Measurements from ENCODE around the gene CMTM6. TPM values are rescaled to one million over a fixed set of nuclear protein-coding genes. Genes with fewer than 3 reads are reported as not detected.

CMTM6 gene
- total RNA-seq, 1 experiment from 2014 or later, result 36.8 TPM

DNA sequence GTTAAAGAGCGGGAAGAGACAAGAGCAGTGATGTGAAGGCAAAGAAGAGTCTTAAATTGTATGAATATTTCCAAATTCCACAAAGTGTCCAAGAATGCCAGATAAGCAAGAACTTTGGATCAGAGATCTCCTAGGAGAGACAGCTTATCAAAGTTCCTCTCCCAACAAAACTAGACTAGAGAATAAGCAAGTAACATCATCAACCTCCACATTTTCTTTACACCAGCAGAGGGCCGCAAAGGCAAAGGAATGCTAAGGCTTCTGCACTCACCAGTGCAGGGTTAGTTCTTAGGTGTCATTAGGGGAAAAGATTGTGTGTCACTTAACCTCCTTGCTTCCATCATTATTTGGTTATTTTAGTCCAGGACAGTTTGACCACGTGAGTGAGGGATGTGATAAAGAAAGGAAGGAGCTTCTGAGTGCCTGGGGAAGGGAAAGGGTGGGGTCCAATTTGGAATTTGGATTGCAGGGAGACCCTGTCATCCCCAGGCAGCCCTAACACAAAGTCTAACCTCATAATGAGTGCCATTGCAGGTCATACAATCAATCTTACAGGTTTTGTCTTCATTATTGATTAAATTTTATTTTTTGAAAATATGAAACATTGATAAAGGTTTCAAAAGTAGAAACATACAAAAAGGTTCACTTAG lies 7.5 kb upstream of the CMTM6 start:
- Histone ChIP-seq H3K4me3 (no peak overlapping the region), H3K27me3 (no peaks in the 10 kb centered on the region), H3K27ac (no peak overlapping the region), H3K9me3 (replicated peaks) (no peaks in the 10 kb centered on the region), H3K36me3 (no peaks in the 10 kb centered on the region), H3K4me1 (no peaks in the 10 kb centered on the region)
- DNase-seq, result peak; percentile 38 to 68

DNA sequence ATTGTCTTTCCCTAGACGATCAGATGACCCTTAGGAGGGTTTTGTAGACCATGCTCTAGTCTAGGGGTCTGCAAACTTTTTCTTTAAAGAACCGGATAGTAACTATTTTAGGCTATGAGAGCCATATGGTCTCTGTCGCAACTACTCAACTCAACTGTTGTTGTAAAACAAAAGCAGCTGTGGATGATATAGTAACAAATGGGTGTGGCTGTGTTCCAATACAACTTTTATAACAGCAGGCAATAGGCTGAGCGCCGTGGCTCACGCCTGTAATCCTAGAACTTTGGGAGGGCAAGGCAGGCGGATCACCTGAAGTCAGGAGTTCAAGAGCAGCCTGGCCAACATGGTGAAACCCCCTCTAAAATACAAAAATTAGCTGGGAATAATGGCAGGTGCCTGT lies 6.1 kb upstream of the CMTM6 start:
- no peak for DNase-seq
- H3K9me3 ChIP-seq (replicated peaks), result no peaks in the 10 kb centered on the region
- H3K4me3 ChIP-seq, result no peak overlapping the region
- no peaks in the 10 kb centered on the region for H3K36me3 ChIP-seq
- no peaks in the 10 kb centered on the region for H3K4me1 ChIP-seq
- H3K27me3 ChIP-seq, result no peaks in the 10 kb centered on the region
- H3K27ac ChIP-seq, result no peak overlapping the region

- no peak for DNase-seq
- Histone ChIP-seq H3K27ac (no peak overlapping the region), H3K4me3 (no peak overlapping the region), H3K36me3 (no peaks in the 10 kb centered on the region), H3K27me3 (no peaks in the 10 kb centered on the region), H3K4me1 (no peaks in the 10 kb centered on the region), H3K9me3 (replicated peaks) (no peaks in the 10 kb centered on the region)
Observed at GRCh38 chr3:32506466-32506865, 3.8 kb upstream of the CMTM6 start.

GRCh38 chr3:32502946-32503286 lies 264 bp upstream of the CMTM6 start:
- no peaks in the 10 kb centered on the region for H3K27me3 ChIP-seq
- peak overlapping the region; percentile 92 for H3K4me3 ChIP-seq
- DNase-seq, result no peak
- no peaks in the 10 kb centered on the region for H3K4me1 ChIP-seq
- no peaks in the 10 kb centered on the region for H3K9me3 ChIP-seq (replicated peaks)
- H3K27ac ChIP-seq, result no peak overlapping the region
- H3K36me3 ChIP-seq, result no peaks in the 10 kb centered on the region

DNA sequence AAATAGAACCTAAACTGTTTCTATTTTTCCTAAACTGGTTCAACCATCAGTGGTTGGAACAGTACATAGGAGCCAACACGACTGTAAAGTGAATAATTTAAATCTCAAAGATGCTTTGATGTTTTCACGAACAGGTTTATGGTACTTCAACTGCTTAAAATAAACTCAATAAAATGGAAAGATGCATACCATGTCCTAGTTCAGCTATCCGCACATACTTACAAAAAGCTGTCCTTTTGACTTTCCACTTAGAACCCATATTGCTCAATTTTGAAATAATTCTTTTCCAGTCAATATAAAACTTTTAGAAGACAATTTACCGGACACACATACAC lies 902 bp downstream of the CMTM6 start:
- H3K4me3 ChIP-seq, result peak overlapping the region; percentile 92
- H3K36me3 ChIP-seq, result no peaks in the 10 kb centered on the region
- no peaks in the 10 kb centered on the region for H3K4me1 ChIP-seq
- no peaks in the 10 kb centered on the region for H3K27me3 ChIP-seq
- DNase-seq, result no peak
- no peaks in the 10 kb centered on the region for H3K9me3 ChIP-seq (replicated peaks)
- peak overlapping the region; percentile 79 for H3K27ac ChIP-seq

GRCh38 chr3:32500880-32501782 lies 1.5 kb downstream of the CMTM6 start:
- H3K27ac ChIP-seq, result no peak overlapping the region
- H3K9me3 ChIP-seq (replicated peaks), result no peaks in the 10 kb centered on the region
- no peaks in the 10 kb centered on the region for H3K27me3 ChIP-seq
- no peak for DNase-seq
- peak overlapping the region; percentile 92 for H3K4me3 ChIP-seq
- no peaks in the 10 kb centered on the region for H3K4me1 ChIP-seq
- H3K36me3 ChIP-seq, result no peaks in the 10 kb centered on the region

DNA sequence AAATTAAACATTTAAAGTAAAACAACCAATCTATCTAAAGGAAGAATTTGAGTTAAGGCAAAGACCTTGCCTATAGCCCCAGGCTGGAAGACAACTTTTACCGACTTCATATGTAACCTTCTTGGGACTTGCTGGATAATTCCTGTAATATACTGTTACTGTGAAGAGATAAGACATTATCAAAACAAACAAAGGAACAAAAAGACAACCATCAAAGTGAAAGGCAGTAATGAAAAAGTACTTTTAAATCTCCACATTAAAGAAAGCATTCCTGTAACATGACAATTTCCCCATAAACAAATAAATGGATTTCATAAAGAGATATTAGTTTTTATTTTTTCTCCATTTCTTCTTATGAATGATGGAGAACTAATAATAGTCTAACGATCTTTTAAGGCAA lies 2.4 kb downstream of the CMTM6 start:
- H3K27me3 ChIP-seq, result no peaks in the 10 kb centered on the region
- no peak overlapping the region for H3K4me3 ChIP-seq
- no peak overlapping the region for H3K27ac ChIP-seq
- no peaks in the 10 kb centered on the region for H3K4me1 ChIP-seq
- no peaks in the 10 kb centered on the region for H3K9me3 ChIP-seq (replicated peaks)
- DNase-seq, result no peak
- no peaks in the 10 kb centered on the region for H3K36me3 ChIP-seq

DNA sequence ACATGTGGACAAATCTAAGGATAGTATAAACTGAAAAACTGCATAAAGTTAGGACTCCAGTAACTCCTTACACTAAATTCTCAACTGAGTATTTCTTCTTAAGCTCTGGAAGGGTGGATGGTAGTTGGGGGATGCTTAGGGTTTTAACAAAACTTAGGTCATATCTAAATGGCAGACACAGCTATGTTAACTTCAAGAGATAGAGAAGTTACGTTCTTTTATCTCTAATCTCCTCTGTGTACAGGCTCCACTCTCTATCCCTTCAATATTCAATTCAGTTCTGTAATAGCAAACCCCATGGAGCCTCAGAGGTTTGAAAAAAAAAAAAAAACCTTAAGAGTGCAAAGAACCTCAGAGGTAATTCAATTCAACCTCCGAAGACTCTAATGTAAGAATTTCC lies 3.1 kb downstream of the CMTM6 start:
- H3K36me3 ChIP-seq, result no peaks in the 10 kb centered on the region
- no peak overlapping the region for H3K4me3 ChIP-seq
- H3K9me3 ChIP-seq (replicated peaks), result no peaks in the 10 kb centered on the region
- no peaks in the 10 kb centered on the region for H3K27me3 ChIP-seq
- no peak for DNase-seq
- no peak overlapping the region for H3K27ac ChIP-seq
- H3K4me1 ChIP-seq, result no peaks in the 10 kb centered on the region

GRCh38 chr3:32498992-32499391 lies 3.7 kb downstream of the CMTM6 start:
- no peaks in the 10 kb centered on the region for H3K9me3 ChIP-seq (replicated peaks)
- no peak overlapping the region for H3K4me3 ChIP-seq
- no peak overlapping the region for H3K27ac ChIP-seq
- no peaks in the 10 kb centered on the region for H3K27me3 ChIP-seq
- H3K36me3 ChIP-seq, result no peaks in the 10 kb centered on the region
- DNase-seq, result no peak
- H3K4me1 ChIP-seq, result no peaks in the 10 kb centered on the region

DNA sequence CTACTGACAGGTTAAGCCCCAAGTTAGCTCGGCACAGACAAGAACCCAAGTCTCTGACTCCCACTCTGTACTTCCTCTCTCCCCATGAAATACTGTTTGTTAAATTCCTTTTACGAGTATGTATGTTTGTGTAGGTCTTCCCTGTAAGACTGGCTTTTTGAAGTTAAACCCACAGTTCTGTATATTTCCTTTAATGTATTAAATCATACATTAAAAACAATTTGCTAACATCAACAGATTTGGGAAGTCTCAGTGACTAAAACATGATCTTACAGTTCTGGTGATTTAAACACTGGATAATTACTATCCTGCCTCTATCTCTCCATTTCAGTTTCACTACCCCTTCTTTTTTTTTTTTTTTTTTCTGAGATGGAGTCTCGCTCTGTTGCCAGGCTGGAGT lies 4.4 kb downstream of the CMTM6 start:
- no peaks in the 10 kb centered on the region for H3K9me3 ChIP-seq (replicated peaks)
- H3K4me1 ChIP-seq, result no peaks in the 10 kb centered on the region
- no peak overlapping the region for H3K27ac ChIP-seq
- DNase-seq, result no peak
- H3K36me3 ChIP-seq, result no peaks in the 10 kb centered on the region
- H3K4me3 ChIP-seq, result no peak overlapping the region
- H3K27me3 ChIP-seq, result no peaks in the 10 kb centered on the region

DNA sequence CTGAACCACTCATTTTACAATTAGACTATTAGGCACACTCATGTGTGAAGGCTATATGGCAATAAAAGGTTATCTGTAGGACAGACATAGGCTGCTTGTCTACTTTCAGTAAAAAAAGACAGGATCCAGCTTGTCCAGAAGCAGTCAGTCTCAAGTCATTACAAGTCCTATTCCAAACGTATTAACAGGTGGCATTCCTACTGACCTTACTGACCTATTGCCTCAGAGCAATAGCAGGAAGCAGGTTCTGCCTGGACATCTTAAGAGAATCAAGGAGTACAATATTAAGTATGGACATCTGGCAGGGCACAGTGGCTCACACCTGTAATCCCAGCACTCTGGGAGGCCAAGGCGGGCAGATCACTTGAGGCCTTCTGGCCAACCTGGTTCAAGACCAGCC lies 7.0 kb downstream of the CMTM6 start:
- DNase-seq, result no peak
- H3K9me3 ChIP-seq (replicated peaks), result no peaks in the 10 kb centered on the region
- H3K4me1 ChIP-seq, result no peaks in the 10 kb centered on the region
- H3K36me3 ChIP-seq, result no peaks in the 10 kb centered on the region
- no peak overlapping the region for H3K27ac ChIP-seq
- H3K4me3 ChIP-seq, result no peak overlapping the region
- H3K27me3 ChIP-seq, result no peaks in the 10 kb centered on the region

- Histone ChIP-seq H3K9me3 (replicated peaks) (no peaks in the 10 kb centered on the region), H3K27me3 (no peaks in the 10 kb centered on the region), H3K4me1 (no peaks in the 10 kb centered on the region), H3K36me3 (no peaks in the 10 kb centered on the region), H3K27ac (no peak overlapping the region), H3K4me3 (no peak overlapping the region)
- DNase-seq, result no peak
Observed at GRCh38 chr3:32495085-32495484, 7.6 kb downstream of the CMTM6 start.

DNA sequence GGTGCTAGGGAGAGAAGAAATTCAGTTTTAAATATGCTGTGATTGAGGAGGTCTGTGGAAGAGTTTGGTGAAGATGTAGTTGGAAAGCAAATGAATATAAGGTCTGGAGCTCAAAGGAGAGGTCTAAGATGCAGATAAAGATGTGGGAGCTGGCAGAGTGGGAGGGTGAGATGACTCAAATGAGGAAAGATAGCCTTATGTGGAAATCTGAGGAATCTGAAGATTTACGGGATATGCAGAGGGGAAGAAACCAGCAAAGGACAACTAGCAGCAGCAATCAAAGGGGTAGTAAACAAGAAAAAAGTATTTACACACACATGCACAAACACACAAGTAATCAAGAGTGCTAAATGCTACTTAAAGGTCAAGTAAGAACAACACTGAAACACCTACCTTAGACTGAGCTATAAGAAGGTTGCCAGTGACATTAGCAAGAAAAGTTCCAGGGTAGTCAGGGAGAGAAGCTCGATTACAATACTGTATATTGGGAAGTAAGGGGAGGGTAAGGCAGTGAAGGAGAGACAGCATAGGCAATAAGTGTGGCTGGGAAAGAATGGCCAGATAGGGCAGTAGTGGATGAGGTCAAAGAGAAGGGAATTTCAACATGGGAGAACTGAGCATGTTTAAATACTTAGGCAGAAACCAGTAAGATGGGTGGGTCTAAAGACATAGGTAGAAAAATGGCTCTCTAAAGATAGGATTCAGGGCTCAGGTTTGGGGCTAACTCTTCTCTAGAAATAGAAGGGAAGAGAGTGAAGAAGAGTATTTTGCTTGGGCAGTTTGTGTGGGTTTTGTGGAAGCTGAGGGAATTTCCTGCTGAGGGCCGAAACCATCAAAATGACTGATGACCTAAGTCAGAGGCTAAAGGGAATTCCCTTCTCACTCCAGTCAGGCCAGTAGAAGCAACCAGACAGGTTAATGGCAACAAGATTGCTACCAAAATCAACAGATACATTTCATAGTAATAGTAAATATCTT lies 8.9 kb downstream of the CMTM6 start:
- DNase-seq, result no peak
- Histone ChIP-seq H3K27ac (no peak overlapping the region), H3K27me3 (no peaks in the 10 kb centered on the region), H3K4me1 (no peaks in the 10 kb centered on the region), H3K9me3 (replicated peaks) (no peaks in the 10 kb centered on the region), H3K36me3 (no peaks in the 10 kb centered on the region), H3K4me3 (no peak overlapping the region)

- H3K4me1 ChIP-seq, result no peaks in the 10 kb centered on the region
- no peaks in the 10 kb centered on the region for H3K27me3 ChIP-seq
- H3K9me3 ChIP-seq (replicated peaks), result no peaks in the 10 kb centered on the region
- no peak for DNase-seq
- H3K36me3 ChIP-seq, result no peaks in the 10 kb centered on the region
- H3K27ac ChIP-seq, result no peak overlapping the region
- no peak overlapping the region for H3K4me3 ChIP-seq
Observed at GRCh38 chr3:32492684-32493436, 9.8 kb downstream of the CMTM6 start.
